ENCODE data around the gene OCA2.
"Not testable (repeated sequence)": the region's sequence is repeated elsewhere in the genome, so short reads cannot be mapped to it uniquely, and the experiment has no call there.

The OCA2 gene

GRCh38 chr15:28021281-28022039 is 77.7 kb downstream of the OCA2 start:
- no peak for DNase-seq

DNA sequence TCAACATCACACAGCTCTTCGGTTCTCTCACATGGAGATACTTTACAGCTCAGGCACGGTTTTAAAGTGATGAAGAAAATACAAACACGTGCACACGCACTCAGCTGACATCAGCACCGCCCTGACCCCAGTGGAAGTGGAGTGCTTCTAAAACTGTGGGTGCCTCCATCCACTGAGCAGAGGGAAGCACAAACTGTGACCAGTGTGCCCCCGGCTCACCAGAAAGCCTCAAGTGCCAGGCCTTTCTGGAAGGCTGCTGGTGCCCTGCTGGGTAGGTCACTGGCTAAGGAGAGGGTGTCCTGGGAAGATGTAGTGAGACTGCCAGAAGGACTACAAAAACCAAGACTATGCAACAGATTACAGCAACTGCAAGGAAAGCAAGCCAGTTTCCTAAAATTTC is 78.5 kb downstream of the OCA2 start:
- no peak for DNase-seq

GRCh38 chr15:28019594-28020309 is 79.4 kb downstream of the OCA2 start:
- DNase-seq = no peak

- no peak for DNase-seq
These were observed 80.6 kb downstream of the OCA2 start for GRCh38 chr15:28018291-28019044.

- no peak for DNase-seq
These were observed 81.6 kb downstream of the OCA2 start for GRCh38 chr15:28017423-28017924.

- DNase-seq = no peak
These were observed 83.3 kb downstream of the OCA2 start for GRCh38 chr15:28015855-28016254.

DNA sequence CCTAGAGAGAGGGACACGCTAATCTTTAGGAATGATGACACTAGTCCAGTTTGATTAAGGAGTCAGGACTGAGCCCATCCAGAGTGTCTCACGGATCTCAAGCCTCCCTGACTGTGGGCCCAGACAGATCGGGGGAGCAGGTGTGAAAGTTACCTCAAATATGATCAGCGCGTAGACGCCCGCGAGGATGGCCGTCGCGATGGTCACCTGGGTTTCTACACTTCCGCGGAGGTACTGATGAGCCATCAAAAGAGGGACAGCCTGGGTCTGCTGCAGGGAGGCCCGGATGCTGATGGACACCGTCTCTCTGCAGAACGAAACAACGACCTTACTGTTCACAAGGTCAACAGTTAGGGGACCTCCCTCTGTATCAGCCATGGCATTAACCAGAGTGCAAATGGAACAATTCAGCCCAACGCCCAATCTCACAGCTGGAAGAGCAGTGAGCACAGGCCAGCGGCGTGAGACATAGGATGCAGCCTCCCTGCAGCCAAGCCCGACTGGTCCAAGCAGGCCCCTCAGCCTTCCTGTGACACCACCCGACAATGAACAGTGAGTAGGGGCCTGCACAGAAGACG is 84.4 kb downstream of the OCA2 start:
- DNase-seq = no peak

DNA sequence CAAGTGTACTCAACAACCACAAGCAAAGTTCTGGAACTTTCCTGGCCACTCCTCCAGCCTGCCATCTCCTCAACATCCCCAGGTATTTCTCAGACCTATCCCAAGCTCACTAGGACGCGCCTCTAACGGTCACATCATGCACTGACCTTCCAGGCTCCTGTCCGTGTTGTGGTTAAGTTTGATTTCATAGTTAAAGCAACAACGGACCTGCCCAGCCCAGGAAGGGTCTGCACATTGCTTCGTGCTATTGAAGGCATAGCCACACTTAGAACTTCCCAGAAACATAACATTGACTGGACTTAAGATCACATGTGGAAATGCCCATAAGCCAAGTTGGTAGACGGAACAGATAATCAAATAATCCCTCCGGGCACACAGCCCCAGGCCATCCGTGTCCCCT is 85.1 kb downstream of the OCA2 start:
- DNase-seq = no peak

DNA sequence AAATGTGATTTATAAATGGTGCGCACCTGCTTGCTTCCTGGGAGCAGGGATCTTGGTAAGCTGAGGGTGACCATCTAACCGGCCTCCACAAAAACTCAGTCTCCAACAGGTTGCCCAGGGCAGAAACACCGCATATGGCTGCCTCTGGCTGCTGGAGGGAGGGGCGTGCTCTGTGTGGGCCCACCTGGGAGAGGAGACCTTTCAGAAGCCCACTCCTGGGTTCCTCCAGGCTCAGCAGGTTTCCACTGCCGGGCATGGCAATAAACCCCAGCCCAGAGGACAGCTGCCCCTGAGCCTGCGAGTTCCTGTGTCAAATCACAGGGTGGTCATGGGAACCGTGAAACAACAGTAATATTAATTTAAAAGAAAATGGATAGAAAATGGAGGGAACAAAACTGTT is 85.6 kb downstream of the OCA2 start:
- DNase-seq = no peak

GRCh38 chr15:28012231-28012630 is 86.9 kb downstream of the OCA2 start:
- DNase-seq = no peak

DNA sequence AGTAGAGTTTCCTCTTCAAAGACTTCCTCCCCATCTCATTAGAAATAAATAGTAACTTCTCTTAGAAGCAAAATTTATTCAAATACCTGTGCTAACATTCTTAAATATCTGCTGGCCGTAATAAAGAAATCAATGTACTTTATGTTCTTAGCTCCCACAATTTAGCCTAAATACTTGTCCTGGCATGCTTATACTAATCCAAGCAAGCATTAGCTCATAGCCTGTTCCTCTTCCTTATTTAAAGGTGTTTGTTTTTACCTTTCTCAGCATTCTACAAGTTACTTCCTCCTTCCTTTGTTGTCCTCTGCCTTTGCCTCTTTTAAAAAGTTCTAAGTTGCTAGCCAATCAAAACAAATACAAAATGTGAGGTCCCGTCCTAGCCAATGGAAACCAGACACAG is 90.9 kb downstream of the OCA2 start:
- DNase-seq = not testable (repeated sequence)

- DNase-seq = no peak
These were observed 92.8 kb downstream of the OCA2 start for GRCh38 chr15:28006116-28006905.

DNA sequence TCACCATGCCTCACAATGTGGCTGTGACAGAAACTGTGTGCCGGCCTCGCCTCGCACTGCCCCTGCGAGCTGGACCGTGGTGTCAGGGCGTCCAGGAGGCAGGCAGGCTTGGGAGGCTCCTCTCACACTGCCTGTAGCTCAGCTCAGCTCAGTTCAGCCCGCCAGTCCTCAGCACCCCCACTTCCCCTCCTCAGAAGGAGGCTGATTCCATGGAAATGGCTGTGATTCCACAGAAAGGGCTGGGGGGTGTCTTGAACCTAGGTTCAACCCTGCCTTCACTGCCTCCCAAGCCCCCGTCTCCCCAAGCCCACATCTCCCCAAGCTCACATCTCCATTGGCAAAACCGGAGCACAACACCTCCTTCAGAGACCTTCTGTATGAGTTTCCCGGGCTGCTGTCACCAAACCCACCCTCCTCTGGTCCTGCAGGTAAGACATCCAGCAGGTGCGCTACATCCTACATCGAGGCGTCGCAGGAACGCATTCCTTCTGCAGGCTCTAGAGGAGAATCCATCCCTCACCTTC is 94.0 kb downstream of the OCA2 start:
- no peak for DNase-seq

DNA sequence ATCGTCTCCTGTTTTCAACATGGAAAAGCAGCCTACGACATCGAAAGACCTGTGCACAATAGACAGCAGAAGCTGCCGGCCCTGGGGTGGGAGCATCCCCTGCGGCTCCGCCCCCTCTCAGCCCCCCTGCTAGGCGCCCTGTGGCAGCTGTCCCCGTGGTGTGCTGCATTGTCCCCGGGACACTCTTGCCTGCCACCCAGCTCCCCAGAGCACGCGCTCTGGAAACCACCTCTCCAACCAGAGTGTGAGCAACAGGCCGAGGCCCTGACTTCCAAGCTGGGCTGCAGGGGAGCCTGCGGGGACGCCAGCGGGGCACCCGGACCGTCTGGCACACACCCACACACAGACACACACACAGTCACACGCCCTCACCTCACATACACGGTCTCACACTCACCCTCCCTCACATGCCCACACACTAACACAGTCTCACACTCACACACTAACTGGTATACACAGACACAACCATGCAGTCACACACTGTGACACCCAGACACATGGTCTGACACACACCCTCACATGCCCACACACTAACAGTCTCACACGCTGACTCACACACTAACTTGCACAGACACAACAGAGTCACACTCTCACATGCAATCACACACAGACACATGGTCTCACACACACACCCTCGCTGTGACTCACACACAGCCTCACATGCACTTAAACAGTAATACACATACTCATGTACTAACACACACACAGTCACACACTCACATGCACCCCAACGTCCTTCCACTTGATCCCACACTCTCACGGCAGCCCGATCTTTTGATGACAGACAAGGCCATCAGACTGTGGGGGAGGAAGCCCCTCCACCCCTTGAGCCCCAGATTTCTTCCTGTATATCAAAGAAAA is 94.7 kb downstream of the OCA2 start:
- DNase-seq = no peak

- no peak for DNase-seq
These were observed 95.6 kb downstream of the OCA2 start for GRCh38 chr15:28003302-28004037.

DNA sequence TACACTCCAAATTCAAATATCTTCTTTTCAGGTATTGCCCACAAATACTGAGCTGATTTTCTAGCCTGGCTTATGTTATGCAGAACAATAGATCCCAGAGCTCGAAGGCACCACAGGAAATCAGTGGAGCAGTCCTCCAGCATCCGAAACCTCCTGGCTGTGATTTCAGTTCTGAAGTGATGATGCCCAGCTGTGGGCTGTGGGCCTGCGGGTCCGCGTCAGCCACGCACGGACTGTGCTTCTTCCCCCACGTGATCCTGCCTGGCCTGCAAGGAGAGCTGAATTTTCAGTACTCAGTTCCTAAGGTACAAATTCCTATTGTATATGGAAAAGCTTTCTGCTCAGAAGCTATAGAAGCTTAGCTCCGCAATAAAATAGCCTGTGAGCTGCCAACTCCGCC is 96.2 kb downstream of the OCA2 start:
- no peak for DNase-seq

DNA sequence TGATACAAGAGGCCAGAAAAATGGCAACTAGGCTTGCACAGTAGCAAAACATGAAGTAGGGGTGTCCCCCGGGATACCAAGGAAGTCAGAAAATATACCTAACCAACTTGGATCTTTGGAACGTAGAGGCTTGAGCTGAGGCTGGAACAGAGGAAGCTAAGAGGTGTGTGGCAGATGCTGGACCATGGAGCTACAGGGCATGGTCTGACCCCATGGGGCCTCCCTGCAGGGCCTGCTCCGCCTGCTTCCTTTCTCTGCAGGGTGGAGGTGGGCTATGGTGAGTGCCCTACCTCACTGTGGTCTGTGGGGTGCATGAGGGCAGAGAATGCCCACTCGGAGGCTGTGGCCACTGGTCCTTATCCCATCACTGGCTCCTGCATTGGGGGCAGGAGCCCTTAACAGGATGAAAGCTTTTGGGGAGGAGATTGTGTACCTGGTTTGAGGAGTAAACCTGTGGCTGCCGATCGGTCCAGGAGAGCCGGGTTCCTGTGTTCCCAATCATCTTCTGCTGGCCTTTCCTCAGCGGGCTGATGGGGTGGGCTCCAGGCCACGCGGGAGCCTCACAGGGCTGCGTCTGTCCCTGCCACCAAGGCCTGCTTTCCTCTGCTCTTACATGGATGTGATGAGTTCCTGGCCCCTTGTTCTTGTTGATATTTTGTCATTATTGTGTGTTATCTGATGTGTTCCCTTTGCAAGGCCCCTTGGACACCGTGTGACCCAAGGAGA is 96.8 kb downstream of the OCA2 start:
- DNase-seq = no peak

DNA sequence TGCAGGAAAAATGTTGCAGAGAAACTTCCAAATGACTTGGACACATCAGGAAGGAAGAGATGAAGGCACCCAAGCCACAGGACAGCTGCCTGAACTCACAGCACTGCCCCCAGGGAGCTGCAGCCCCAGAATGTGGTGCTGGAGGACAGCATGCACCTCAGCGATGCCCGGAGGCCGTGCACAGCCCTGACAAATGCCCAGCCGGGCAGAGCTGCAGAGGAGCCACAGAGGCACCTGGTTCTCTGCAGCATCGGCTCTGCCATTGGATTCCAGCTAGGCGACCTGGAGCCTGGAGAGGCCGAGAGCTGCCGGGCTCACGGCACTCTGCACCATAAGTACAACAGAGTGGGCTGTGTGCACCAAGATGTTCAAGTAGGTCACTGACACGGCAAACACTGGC is 97.5 kb downstream of the OCA2 start:
- DNase-seq = no peak

DNA sequence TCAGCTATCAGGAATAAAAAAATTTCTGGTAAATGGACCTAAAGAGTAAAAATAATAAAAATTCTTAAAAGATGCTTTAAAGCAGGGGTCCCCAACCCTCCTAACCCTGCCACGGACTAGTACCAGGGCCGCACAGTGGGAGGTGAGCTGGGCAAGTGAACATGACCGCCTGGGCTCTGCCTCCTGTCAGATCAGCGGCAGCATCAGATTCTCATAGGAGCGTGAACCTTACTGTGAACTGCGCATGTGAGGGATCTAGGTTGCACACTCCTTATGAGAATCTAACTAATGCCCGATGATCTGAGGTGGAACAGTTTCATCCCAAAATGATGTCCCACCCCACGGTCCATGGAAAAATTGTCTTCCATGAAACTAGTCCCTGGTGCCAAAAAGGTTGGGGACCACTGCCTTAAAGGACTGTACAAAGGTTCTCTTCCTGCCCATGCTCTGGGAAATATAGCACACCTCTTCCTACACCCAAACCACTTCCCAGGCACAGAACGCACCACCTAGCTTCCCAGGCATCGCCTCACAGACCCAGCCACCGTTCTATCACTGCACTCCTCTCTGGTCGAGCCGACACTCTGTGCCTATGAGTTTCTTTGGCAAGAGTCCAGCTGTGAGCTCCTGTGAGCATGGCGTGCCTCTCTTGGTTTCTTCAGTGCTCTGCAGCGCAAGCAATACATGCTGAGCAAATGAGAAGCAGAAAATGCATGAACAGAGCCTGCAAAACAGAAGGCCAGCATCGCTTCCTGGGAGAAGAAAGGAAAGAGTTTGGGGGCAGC is 104.9 kb downstream of the OCA2 start:
- DNase-seq = no peak
